Jurkat, Clone E6-1 (cell line): Measurements from ENCODE around the gene NEK6.

Experiments
- DNase-seq: peaks from one replicate; pipeline ENCODE4 v3.0.0-alpha.2; 2011; ENCODE audit warnings: low read depth, low spot score
- H3K4me3 ChIP-seq: 2 replicates; pipeline ENCODE4 v1.5.1; 2011; ENCODE audit warnings: mild to moderate bottlenecking, low read length, control low read depth, moderate library complexity

Gene NEK6

GRCh38 chr9:124356745-124357390 is 99.1 kb downstream of the NEK6 start:
- peak; percentile 32 for DNase-seq
- H3K4me3 ChIP-seq: no peak overlapping the region

GRCh38 chr9:124357721-124358361 is 100.1 kb downstream of the NEK6 start:
- no peak overlapping the region for H3K4me3 ChIP-seq
- DNase-seq: peak; percentile 47

- DNase-seq: no peak
Observed at GRCh38 chr9:124358631-124359030, 100.9 kb downstream of the NEK6 start.

GRCh38 chr9:124359426-124359825 is 101.7 kb downstream of the NEK6 start:
- no peak for DNase-seq
- H3K4me3 ChIP-seq: no peak overlapping the region

More at GRCh38 chr9:124358631-124359030, 100.9 kb downstream of the NEK6 start:
- no peak overlapping the region for H3K4me3 ChIP-seq

- no peak for DNase-seq
- H3K4me3 ChIP-seq: no peak overlapping the region
Observed at GRCh38 chr9:124359855-124360678, 102.3 kb downstream of the NEK6 start.

- DNase-seq: no peak
- H3K4me3 ChIP-seq: no peak overlapping the region
Observed at GRCh38 chr9:124361128-124361527, 103.4 kb downstream of the NEK6 start.

- no peak for DNase-seq
- H3K4me3 ChIP-seq: no peak overlapping the region
Observed at GRCh38 chr9:124363326-124364096, 105.8 kb downstream of the NEK6 start.

- DNase-seq: no peak
- no peak overlapping the region for H3K4me3 ChIP-seq
Observed at GRCh38 chr9:124364141-124364540, 106.4 kb downstream of the NEK6 start.

- H3K4me3 ChIP-seq: no peak overlapping the region
Observed at GRCh38 chr9:124365036-124365435, 107.3 kb downstream of the NEK6 start.

GRCh38 chr9:124366476-124367220 is 108.9 kb downstream of the NEK6 start:
- no peak overlapping the region for H3K4me3 ChIP-seq
- DNase-seq: no peak

More at GRCh38 chr9:124365036-124365435, 107.3 kb downstream of the NEK6 start:
- DNase-seq: no peak

GRCh38 chr9:124368692-124369091 is 110.9 kb downstream of the NEK6 start:
- H3K4me3 ChIP-seq: no peak overlapping the region
- no peak for DNase-seq

- no peak for DNase-seq
- H3K4me3 ChIP-seq: no peak overlapping the region
Observed at GRCh38 chr9:124369231-124369797, 111.6 kb downstream of the NEK6 start.

- no peak overlapping the region for H3K4me3 ChIP-seq
- no peak for DNase-seq
Observed at GRCh38 chr9:124370896-124371582, 113.3 kb downstream of the NEK6 start.

GRCh38 chr9:124372038-124372437 is 114.3 kb downstream of the NEK6 start:
- DNase-seq: no peak
- no peak overlapping the region for H3K4me3 ChIP-seq

GRCh38 chr9:124373386-124373785 is 115.6 kb downstream of the NEK6 start:
- H3K4me3 ChIP-seq: no peak overlapping the region
- DNase-seq: no peak

GRCh38 chr9:124373851-124374250 is 116.1 kb downstream of the NEK6 start:
- no peak for DNase-seq

GRCh38 chr9:124375726-124376125 is 118.0 kb downstream of the NEK6 start:
- no peak for DNase-seq
- H3K4me3 ChIP-seq: no peak overlapping the region

More at GRCh38 chr9:124373851-124374250, 116.1 kb downstream of the NEK6 start:
- no peak overlapping the region for H3K4me3 ChIP-seq

- DNase-seq: no peak
- H3K4me3 ChIP-seq: no peak overlapping the region
Observed at GRCh38 chr9:124376329-124376728, 118.6 kb downstream of the NEK6 start.
